ENCODE data around the gene RSAD1. TPM values are rescaled to one million over a fixed set of nuclear protein-coding genes. Genes with fewer than 3 reads are reported as not detected.

Gene RSAD1
- total and polyA plus RNA-seq, 10 of the 15 experiments (the other 5 are each of a cell fraction or from before 2014, with no cell fraction given) = 2.5 to 28.1 (median 22.6) TPM

DNA sequence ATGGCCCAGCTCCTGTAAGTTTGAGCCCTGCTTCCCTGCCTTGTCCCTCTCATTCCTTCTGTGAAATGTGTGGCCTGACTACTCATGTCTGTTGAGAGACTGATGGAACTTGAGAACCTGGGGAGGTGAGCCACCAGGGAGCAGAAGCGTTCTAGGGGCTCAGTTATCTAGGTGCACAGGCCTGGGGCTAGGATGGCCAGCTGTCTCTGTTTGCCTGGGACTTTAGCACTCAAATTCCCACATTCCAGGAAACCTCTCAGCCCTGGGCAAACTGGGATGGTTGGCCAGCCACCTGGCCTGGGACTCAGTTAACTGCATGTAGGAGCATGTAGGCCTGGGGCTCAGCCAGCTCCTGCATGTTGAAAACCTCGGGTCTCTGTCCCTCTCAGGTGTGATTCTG is 44.5 kb downstream of the RSAD1 start:
- ChIA-PET POLR2A (no interaction called here), CTCF (interaction anchor here (0.6 kb wide), 1 partner anchor 104 kb away, joined by 3 read pairs; no protein-coding TSS in a partner anchor)
- FAIRE-seq = no peak
- TF ChIP-seq, protein P1, sequence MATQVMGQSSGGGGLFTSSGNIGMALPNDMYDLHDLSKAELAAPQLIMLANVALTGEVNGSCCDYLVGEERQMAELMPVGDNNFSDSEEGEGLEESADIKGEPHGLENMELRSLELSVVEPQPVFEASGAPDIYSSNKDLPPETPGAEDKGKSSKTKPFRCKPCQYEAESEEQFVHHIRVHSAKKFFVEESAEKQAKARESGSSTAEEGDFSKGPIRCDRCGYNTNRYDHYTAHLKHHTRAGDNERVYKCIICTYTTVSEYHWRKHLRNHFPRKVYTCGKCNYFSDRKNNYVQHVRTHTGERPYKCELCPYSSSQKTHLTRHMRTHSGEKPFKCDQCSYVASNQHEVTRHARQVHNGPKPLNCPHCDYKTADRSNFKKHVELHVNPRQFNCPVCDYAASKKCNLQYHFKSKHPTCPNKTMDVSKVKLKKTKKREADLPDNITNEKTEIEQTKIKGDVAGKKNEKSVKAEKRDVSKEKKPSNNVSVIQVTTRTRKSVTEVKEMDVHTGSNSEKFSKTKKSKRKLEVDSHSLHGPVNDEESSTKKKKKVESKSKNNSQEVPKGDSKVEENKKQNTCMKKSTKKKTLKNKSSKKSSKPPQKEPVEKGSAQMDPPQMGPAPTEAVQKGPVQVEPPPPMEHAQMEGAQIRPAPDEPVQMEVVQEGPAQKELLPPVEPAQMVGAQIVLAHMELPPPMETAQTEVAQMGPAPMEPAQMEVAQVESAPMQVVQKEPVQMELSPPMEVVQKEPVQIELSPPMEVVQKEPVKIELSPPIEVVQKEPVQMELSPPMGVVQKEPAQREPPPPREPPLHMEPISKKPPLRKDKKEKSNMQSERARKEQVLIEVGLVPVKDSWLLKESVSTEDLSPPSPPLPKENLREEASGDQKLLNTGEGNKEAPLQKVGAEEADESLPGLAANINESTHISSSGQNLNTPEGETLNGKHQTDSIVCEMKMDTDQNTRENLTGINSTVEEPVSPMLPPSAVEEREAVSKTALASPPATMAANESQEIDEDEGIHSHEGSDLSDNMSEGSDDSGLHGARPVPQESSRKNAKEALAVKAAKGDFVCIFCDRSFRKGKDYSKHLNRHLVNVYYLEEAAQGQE (IDR thresholded peaks at IDR 0.05; ENCODE audit: low read depth, low read length) = no peak
- TF ChIP-seq, protein P2, sequence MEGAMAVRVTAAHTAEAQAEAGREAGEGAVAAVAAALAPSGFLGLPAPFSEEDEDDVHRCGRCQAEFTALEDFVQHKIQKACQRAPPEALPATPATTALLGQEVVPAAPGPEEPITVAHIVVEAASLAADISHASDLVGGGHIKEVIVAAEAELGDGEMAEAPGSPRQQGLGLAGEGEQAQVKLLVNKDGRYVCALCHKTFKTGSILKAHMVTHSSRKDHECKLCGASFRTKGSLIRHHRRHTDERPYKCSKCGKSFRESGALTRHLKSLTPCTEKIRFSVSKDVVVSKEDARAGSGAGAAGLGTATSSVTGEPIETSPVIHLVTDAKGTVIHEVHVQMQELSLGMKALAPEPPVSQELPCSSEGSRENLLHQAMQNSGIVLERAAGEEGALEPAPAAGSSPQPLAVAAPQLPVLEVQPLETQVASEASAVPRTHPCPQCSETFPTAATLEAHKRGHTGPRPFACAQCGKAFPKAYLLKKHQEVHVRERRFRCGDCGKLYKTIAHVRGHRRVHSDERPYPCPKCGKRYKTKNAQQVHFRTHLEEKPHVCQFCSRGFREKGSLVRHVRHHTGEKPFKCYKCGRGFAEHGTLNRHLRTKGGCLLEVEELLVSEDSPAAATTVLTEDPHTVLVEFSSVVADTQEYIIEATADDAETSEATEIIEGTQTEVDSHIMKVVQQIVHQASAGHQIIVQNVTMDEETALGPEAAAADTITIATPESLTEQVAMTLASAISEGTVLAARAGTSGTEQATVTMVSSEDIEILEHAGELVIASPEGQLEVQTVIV (IDR thresholded peaks at IDR 0.05; ENCODE audit: borderline replicate concordance, partially characterized antibody) = no peak
- TF ChIP-seq NR2F1 (conservative IDR thresholded peaks at IDR 0.05) (no peak), BMI1 (IDR thresholded peaks at IDR 0.05; ENCODE audit: borderline replicate concordance) (no peak), RCOR1 (conservative IDR thresholded peaks at IDR 0.05; ENCODE audit: low read depth, low read length) (no peak), ASH2L (IDR thresholded peaks at IDR 0.05; ENCODE audit: borderline replicate concordance, low read depth) (no peak), STAT3 (IDR thresholded peaks at IDR 0.05; ENCODE audit: low read depth, low read length) (no peak), TCF3 (IDR thresholded peaks at IDR 0.05; ENCODE audit: borderline replicate concordance, insufficient read depth, low read depth, low read length) (no peak), BCL11A (IDR thresholded peaks at IDR 0.05; ENCODE audit: low read depth, low read length) (no peak), IKZF1 (conservative IDR thresholded peaks at IDR 0.05) (no peak), RUNX3 (IDR thresholded peaks at IDR 0.05; ENCODE audit: low read length) (no peak), EGR1 (IDR thresholded peaks at IDR 0.05; ENCODE audit: borderline replicate concordance in 1 of 2, low read depth in 2 of 2, low read length in 2 of 2) (no peak), STAT1 (conservative IDR thresholded peaks at IDR 0.05) (no peak), RB1 (IDR thresholded peaks at IDR 0.05; ENCODE audit: borderline replicate concordance) (no peak)
- TF ChIP-seq, protein P3, sequence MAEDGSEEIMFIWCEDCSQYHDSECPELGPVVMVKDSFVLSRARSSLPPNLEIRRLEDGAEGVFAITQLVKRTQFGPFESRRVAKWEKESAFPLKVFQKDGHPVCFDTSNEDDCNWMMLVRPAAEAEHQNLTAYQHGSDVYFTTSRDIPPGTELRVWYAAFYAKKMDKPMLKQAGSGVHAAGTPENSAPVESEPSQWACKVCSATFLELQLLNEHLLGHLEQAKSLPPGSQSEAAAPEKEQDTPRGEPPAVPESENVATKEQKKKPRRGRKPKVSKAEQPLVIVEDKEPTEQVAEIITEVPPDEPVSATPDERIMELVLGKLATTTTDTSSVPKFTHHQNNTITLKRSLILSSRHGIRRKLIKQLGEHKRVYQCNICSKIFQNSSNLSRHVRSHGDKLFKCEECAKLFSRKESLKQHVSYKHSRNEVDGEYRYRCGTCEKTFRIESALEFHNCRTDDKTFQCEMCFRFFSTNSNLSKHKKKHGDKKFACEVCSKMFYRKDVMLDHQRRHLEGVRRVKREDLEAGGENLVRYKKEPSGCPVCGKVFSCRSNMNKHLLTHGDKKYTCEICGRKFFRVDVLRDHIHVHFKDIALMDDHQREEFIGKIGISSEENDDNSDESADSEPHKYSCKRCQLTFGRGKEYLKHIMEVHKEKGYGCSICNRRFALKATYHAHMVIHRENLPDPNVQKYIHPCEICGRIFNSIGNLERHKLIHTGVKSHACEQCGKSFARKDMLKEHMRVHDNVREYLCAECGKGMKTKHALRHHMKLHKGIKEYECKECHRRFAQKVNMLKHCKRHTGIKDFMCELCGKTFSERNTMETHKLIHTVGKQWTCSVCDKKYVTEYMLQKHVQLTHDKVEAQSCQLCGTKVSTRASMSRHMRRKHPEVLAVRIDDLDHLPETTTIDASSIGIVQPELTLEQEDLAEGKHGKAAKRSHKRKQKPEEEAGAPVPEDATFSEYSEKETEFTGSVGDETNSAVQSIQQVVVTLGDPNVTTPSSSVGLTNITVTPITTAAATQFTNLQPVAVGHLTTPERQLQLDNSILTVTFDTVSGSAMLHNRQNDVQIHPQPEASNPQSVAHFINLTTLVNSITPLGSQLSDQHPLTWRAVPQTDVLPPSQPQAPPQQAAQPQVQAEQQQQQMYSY (CRISPR knock-in tag; IDR thresholded peaks at IDR 0.05) = no peak

More for the DNA sequence above, 44.5 kb downstream of the RSAD1 start:
- H3K4me1 ChIP-seq (ENCODE audit: control insufficient read depth, insufficient read depth, low read length) = no peaks in the 10 kb centered on the region
- 44% methylated on average over 2 of the region's 2 CpGs for WGBS (ENCODE audit: insufficient coverage, insufficient replicate concordance, low lambda C conversion rate, missing lambda C conversion rate)
- no peak overlapping the region for H2AFZ ChIP-seq (ENCODE audit: control insufficient read depth, low read depth, low read length)
- no peak for DNase-seq (ENCODE audit: low read depth, low spot score)
- no peak overlapping the region for H3K4me2 ChIP-seq (ENCODE audit: control insufficient read depth, insufficient read depth)
- intact Hi-C loops (cut with micrococcal nuclease; ENCODE audit: unreplicated experiment) (no loop called here), in situ Hi-C loops (cut with MboI) (no loop called here)
- H4K20me1 ChIP-seq (ENCODE audit: control insufficient read depth, insufficient read depth) = no peaks in the 10 kb centered on the region
- ATAC-seq = no peak
- SMC1A ChIA-PET (ENCODE audit: uncharacterized antibody, unreplicated experiment) = no interaction called here
- no peak overlapping the region for H3K27ac ChIP-seq (ENCODE audit: control insufficient read depth, insufficient read depth)
- H3K4me3 ChIP-seq = no peak overlapping the region
- H3K9me3 ChIP-seq (replicated peaks; ENCODE audit: control insufficient read depth, insufficient read depth, low read length) = no peaks in the 10 kb centered on the region
- no peak overlapping the region for H3K9ac ChIP-seq (ENCODE audit: control insufficient read depth, insufficient read depth, low read length)
- RAD21 ChIA-PET (ENCODE audit: unreplicated experiment) = no interaction called here
- peaks cover 0 to 1% of the 10 kb centered on the region in 2 experiments; a peak in 1 of 4 replicates for H3K27me3 ChIP-seq (replicated peaks in 1 of 2; ENCODE audit: control insufficient read depth in 2 of 2, insufficient read depth in 2 of 2, low read length in 1 of 2)
- no TSS peak for BruUV-seq (replicated peaks)
- H3K79me2 ChIP-seq (ENCODE audit: control insufficient read depth, insufficient read depth, low read length) = no peaks in the 10 kb centered on the region
- H3K36me3 ChIP-seq (ENCODE audit: control insufficient read depth in 2 of 2, insufficient read depth in 2 of 2, low read length in 1 of 2) = no peaks in the 10 kb centered on the region

All from GM12878 (cell line).